Parathyroid adenoma (tissue), 2 donors: ENCODE measurements around the gene EXD3.

ENCODE experiments used
- H2AFZ ChIP-seq: fragments of 300-600 bp; sonication (generic); one replicate; pipeline ENCODE4 v1.7.0; 2017; ENCODE audit warnings: antibody characterized with exemption, mild to moderate bottlenecking
- H3K27ac ChIP-seq: fragments of 300-600 bp; sonication (generic); one replicate; pipeline ENCODE4 v1.7.0; 2017
- H3K27me3 ChIP-seq: fragments of 300-600 bp; sonication (generic); one replicate; pipeline ENCODE4 v1.7.0; 2017; ENCODE audit warnings: low read length; ENCODE audit not compliant: control insufficient read depth, insufficient read depth
- H3K36me3 ChIP-seq: fragments of 300-600 bp; sonication (generic); one replicate; pipeline ENCODE4 v1.7.0; 2017; ENCODE audit warnings: low read length; ENCODE audit not compliant: control insufficient read depth, insufficient read depth
- H3K4me1 ChIP-seq: fragments of 300-600 bp; sonication (generic); one replicate; pipeline ENCODE4 v1.7.0; 2017; ENCODE audit warnings: control low read depth
- H3K4me2 ChIP-seq: fragments of 300-600 bp; sonication (generic); one replicate; pipeline ENCODE4 v1.7.0; 2017; ENCODE audit warnings: low read length
- H3K4me3 ChIP-seq: fragments of 300-600 bp; sonication (generic); one replicate; pipeline ENCODE4 v1.7.0; 2017; ENCODE audit warnings: low read depth, low read length
- H3K79me2 ChIP-seq: fragments of 300-600 bp; sonication (generic); one replicate; pipeline ENCODE4 v1.7.0; 2017; ENCODE audit warnings: control low read depth
- H3K9ac ChIP-seq: fragments of 300-600 bp; sonication (generic); one replicate; pipeline ENCODE4 v1.7.0; 2017; ENCODE audit warnings: mild to moderate bottlenecking
- H3K9me3 ChIP-seq: fragments of 300-600 bp; sonication (generic); one replicate; pipeline ENCODE4 v1.7.0; 2017; ENCODE audit warnings: low read length; ENCODE audit not compliant: control insufficient read depth
- CTCF ChIP-seq: fragments of 300-600 bp; sonication (generic); IDR thresholded peaks from one replicate; pipeline ENCODE4 v1.7.0; 2017; ENCODE audit warnings: antibody characterized with exemption, mild to moderate bottlenecking
- donor health status: primary hyperparathyroidism.

The EXD3 gene

DNA sequence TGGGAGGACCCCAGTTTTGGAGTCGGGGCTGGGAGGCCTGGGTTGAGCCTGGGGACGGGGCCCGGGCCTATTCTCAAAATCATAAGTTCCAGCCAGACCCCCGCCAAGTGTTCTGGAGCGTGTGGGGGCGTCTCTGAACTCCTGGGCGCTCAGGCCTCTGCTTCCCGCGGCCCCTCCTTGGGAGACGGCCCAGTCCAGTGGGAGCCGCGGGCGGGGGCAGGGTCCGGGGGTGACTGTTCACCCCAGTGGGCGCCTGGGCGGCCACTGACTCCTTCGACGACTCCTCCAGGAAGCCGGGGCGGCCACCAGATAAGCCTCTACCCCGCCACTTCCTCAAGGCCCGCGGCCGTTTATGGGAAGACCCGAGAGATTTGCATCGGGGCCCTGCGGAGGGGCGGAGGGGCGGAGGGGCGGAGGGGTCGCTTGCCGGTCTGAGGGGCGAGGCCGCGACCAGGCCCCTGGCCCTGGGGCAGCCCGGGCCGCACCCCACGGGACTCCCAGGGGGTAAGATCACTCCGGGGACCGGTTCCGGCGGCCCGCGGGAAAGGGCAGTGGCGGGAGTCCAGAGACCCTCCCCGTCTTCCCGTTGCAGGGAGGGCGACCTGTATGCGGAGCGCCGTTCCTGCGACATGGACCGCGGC lies 144.8 kb downstream of the EXD3 start:
- H3K27ac ChIP-seq, result peak overlapping the region; percentile 69
- H3K4me3 ChIP-seq, result peak overlapping the region; percentile 13
- H3K9me3 ChIP-seq, result no peaks in the 10 kb centered on the region
- peak overlapping the region; percentile 49 for H3K4me2 ChIP-seq
- H2AFZ ChIP-seq, result no peak overlapping the region
- no peaks in the 10 kb centered on the region for H3K79me2 ChIP-seq
- no peak for TF ChIP-seq CTCF
- H3K36me3 ChIP-seq, result no peaks in the 10 kb centered on the region
- no peaks in the 10 kb centered on the region for H3K27me3 ChIP-seq
- no peak overlapping the region for H3K9ac ChIP-seq
- no peaks in the 10 kb centered on the region for H3K4me1 ChIP-seq

GRCh38 chr9:137277329-137278041 lies 145.5 kb downstream of the EXD3 start, which contains the start of gene TOR4A:
Gene TOR4A, plus strand, starts transcription at chr9:137277726. Its CDS starts 964 bp downstream, at chr9:137278690.
- Histone ChIP-seq H3K4me3 (peak within 1 kb of the TSS; percentile 13), H3K9ac (no peak within 1 kb of the TSS), H3K79me2 (no peaks in the 10 kb centered on the region), H3K4me2 (peak within 1 kb of the TSS; percentile 49), H3K36me3 (no peaks in the 10 kb centered on the region), H3K4me1 (no peaks in the 10 kb centered on the region), H2AFZ (no peak within 1 kb of the TSS), H3K27ac (peak within 1 kb of the TSS; percentile 69), H3K27me3 (no peaks in the 10 kb centered on the region), H3K9me3 (no peaks in the 10 kb centered on the region)
- no peak for TF ChIP-seq CTCF

- Histone ChIP-seq H3K27ac (peak overlapping the region; percentile 69), H3K36me3 (no peaks in the 10 kb centered on the region), H3K79me2 (no peaks in the 10 kb centered on the region), H3K9me3 (no peaks in the 10 kb centered on the region), H3K4me1 (no peaks in the 10 kb centered on the region), H3K4me2 (no peak overlapping the region), H3K4me3 (no peak overlapping the region), H3K9ac (no peak overlapping the region), H2AFZ (no peak overlapping the region), H3K27me3 (no peaks in the 10 kb centered on the region)
- TF ChIP-seq CTCF, result no peak
These were observed 146.3 kb downstream of the EXD3 start for GRCh38 chr9:137276473-137277328.

DNA sequence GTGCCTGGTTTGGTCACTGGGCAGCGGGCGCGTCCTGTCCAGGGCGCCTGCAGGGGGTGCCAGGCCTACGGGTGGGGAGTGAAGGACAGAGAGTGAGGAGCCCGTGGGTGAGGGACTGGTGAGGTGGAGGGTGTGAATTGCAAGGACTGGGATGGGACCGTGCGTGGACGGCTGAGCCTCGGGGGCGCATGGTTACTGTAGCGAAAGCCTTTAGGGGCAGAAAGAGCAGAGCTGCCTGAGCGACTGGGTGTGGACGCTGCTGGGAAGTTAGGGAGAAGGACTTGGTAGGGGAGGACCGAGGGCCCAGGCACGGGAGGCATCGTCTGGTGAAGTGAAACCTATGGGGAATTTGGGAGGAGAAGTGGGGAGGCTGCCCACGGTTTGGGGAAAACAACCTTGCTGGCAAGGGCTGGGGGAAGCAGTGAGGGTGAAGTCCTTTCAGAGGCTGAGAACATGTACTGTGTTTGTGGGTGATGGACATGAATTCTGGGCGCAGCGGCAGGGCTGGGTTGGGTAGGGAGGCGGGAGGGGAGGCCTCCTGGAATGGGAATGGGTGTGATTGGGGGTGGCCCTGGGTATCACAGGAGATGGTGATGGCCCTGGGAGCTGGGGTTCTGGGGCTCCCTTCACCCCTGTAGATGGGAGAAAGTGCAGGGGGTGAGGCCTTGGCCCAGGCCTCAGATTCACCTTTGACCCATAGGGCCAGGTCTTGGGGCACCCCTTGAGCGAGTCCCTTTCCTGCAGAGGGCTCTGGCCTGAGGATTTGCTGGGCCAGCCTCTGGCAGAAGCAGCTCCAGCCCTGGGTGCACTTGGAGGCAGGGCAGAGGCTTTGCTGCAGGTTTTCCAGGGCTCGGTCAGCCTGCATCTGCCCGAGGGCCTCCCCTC lies 147.1 kb downstream of the EXD3 start:
- no peaks in the 10 kb centered on the region for H3K36me3 ChIP-seq
- no peak overlapping the region for H3K4me2 ChIP-seq
- no peak overlapping the region for H3K4me3 ChIP-seq
- H3K27ac ChIP-seq, result no peak overlapping the region
- no peak overlapping the region for H2AFZ ChIP-seq
- H3K4me1 ChIP-seq, result no peaks in the 10 kb centered on the region
- H3K79me2 ChIP-seq, result no peaks in the 10 kb centered on the region
- H3K9me3 ChIP-seq, result no peaks in the 10 kb centered on the region
- TF ChIP-seq CTCF, result no peak
- no peak overlapping the region for H3K9ac ChIP-seq
- no peaks in the 10 kb centered on the region for H3K27me3 ChIP-seq
